ENCODE measurements around the gene MAD1L1.

The MAD1L1 gene

GRCh38 chr7:2108501-2109250 lies 124.1 kb downstream of the MAD1L1 start:
- in situ Hi-C loops (cut with MboI; ENCODE audit: low sequenced_read_pairs): no loop called here

- in situ Hi-C loops (cut with MboI; ENCODE audit: low sequenced_read_pairs): no loop called here
Observed at GRCh38 chr7:2108071-2108455, 124.7 kb downstream of the MAD1L1 start.

- in situ Hi-C loops (cut with MboI; ENCODE audit: low sequenced_read_pairs): no loop called here
Observed at GRCh38 chr7:2107386-2108070, 125.2 kb downstream of the MAD1L1 start.

GRCh38 chr7:2106924-2107323 lies 125.8 kb downstream of the MAD1L1 start:
- in situ Hi-C loops (cut with MboI; ENCODE audit: low sequenced_read_pairs): no loop called here

- in situ Hi-C loops (cut with MboI; ENCODE audit: low sequenced_read_pairs): no loop called here
Observed at GRCh38 chr7:2106440-2106839, 126.3 kb downstream of the MAD1L1 start.

- in situ Hi-C loops (cut with MboI; ENCODE audit: low sequenced_read_pairs): no loop called here
Observed at GRCh38 chr7:2105917-2106316, 126.8 kb downstream of the MAD1L1 start.

- in situ Hi-C loops (cut with MboI; ENCODE audit: low sequenced_read_pairs): no loop called here
Observed at GRCh38 chr7:2105280-2105679, 127.5 kb downstream of the MAD1L1 start.

- in situ Hi-C loops (cut with MboI; ENCODE audit: low sequenced_read_pairs): no loop called here
Observed at GRCh38 chr7:2104716-2105115, 128.0 kb downstream of the MAD1L1 start.

GRCh38 chr7:2104107-2104710 lies 128.5 kb downstream of the MAD1L1 start:
- in situ Hi-C loops (cut with MboI; ENCODE audit: low sequenced_read_pairs): no loop called here

GRCh38 chr7:2103071-2103898 lies 129.5 kb downstream of the MAD1L1 start:
- in situ Hi-C loops (cut with MboI; ENCODE audit: low sequenced_read_pairs): no loop called here

GRCh38 chr7:2102375-2102723 lies 130.4 kb downstream of the MAD1L1 start:
- in situ Hi-C loops (cut with MboI; ENCODE audit: low sequenced_read_pairs): no loop called here

GRCh38 chr7:2101630-2102374 lies 130.9 kb downstream of the MAD1L1 start:
- in situ Hi-C loops (cut with MboI; ENCODE audit: low sequenced_read_pairs): no loop called here

- in situ Hi-C loops (cut with MboI; ENCODE audit: low sequenced_read_pairs): no loop called here
Observed at GRCh38 chr7:2100278-2101208, 132.2 kb downstream of the MAD1L1 start.

- in situ Hi-C loops (cut with MboI; ENCODE audit: low sequenced_read_pairs): no loop called here
Observed at GRCh38 chr7:2099048-2099957, 133.4 kb downstream of the MAD1L1 start.

- in situ Hi-C loops (cut with MboI; ENCODE audit: low sequenced_read_pairs): no loop called here
Observed at GRCh38 chr7:2098496-2098895, 134.2 kb downstream of the MAD1L1 start.

- in situ Hi-C loops (cut with MboI; ENCODE audit: low sequenced_read_pairs): no loop called here
Observed at GRCh38 chr7:2098056-2098455, 134.7 kb downstream of the MAD1L1 start.

GRCh38 chr7:2097492-2097891 lies 135.3 kb downstream of the MAD1L1 start:
- in situ Hi-C loops (cut with MboI; ENCODE audit: low sequenced_read_pairs): no loop called here

GRCh38 chr7:2096692-2097387 lies 135.9 kb downstream of the MAD1L1 start:
- in situ Hi-C loops (cut with MboI; ENCODE audit: low sequenced_read_pairs): no loop called here

Data from HL-60/S4 (cell line).